ENCODE data around the gene IFNAR1.
A peak's percentile ranks its signal among the peaks of the same experiment; 100 is the strongest.
"Not testable (repeated sequence)": the region's sequence is repeated elsewhere in the genome, so short reads cannot be mapped to it uniquely, and the experiment has no call there.

The IFNAR1 gene

DNA sequence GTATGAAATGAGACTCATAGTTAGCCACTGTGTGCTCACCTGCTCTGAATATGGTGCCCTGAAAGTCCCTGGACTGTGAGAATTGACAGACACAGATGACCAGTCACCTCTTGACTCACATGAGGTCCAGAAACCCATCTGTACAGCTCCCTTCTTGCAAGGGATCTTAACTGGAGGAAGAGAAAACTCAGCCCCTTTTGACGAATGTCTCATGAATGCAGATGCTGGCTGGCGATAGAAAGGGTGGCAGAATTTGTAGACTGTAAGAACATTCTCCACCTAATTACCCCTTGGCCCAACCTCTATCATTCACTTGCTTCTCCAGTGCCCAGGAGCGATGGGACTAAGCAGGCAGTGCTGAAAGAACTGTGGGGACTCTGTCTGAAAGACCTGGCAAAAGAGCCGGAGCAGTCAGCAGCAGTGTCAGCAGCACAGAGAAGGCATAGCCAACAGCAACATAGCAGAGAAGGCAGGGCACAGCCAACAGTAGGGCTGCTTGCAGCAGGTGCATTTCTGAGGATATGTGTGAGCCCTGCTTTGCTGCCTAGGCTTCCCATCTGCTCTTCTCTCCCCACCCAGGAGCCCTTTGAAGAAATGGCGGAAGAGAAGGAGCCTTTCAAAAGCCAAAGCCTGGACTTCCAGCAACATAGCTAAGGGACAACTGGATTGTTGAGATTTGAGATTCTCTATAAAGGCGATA is 52.6 kb downstream of the IFNAR1 start:
- DNase-seq (ENCODE audit: low read depth in 2 of 2), result no peak

- no peak for DNase-seq (ENCODE audit: low read depth in 2 of 2)
These were observed 53.3 kb downstream of the IFNAR1 start for GRCh38 chr21:33378081-33378480.

DNA sequence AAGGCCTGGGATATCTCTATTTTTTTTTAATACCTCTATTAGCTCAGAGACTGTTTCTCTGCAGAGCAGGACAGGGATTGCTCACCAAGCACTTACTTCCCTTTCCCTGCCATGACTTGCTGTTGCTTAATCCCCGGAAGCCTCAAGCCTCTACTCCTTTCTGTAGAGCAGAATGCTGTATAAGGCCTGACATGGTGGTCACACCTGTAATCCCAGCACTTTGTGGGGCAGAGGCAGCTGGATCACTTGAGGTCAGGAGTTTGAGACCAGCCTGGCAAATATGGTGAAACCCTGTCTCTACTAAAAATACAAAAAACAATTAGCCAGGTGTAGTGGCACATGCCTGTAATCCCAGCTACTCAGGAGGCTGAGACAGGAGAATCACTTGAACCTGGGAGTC is 55.2 kb downstream of the IFNAR1 start:
- not testable (repeated sequence) for DNase-seq (ENCODE audit: low read depth in 2 of 2)

- DNase-seq (ENCODE audit: low read depth in 2 of 2), result peak; percentile 87 to 91
These were observed 55.8 kb downstream of the IFNAR1 start for GRCh38 chr21:33380483-33380998.

- not testable (repeated sequence) for DNase-seq (ENCODE audit: low read depth in 2 of 2)
These were observed 56.6 kb downstream of the IFNAR1 start for GRCh38 chr21:33381381-33381780.

DNA sequence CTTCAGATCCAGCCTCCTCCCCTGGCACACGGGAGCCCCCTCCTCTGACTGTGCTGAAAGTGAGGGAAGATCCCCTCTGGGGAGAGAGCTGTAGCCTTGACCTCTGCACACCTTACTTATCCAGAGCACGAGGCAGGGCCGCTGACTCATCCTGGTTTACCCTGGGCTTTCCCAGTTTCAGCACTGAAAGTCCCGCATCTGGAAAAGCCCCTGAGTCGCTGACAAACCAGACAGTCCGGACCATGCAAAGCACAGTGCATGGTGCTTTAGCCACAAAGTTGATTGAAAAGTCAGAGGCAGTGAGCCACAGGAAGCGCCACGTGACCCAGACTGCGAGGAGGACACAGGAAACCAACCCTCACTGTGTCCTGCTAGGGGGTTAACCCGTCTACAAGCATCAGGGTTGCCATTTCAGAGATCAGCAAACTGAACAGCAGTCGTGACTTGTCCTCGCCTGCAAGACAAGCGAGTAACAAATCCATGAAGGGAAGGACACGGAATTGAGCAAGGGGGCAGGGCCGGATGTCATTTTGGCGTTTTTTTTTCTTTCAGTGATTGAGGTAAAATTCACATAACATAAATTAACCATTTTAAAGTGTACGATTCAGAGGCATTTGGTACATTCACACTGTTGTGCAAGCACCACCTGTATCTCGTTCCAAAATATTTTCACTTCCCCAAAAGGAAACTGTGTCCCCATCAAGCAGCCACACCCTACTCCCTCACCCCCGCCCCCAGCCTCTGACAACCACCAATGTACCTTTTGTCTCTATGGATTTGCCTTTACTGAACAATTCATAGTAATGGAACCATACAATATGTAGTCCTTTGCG is 58.5 kb downstream of the IFNAR1 start:
- DNase-seq (ENCODE audit: low read depth in 2 of 2), result peak; percentile 67 to 75

GRCh38 chr21:33384841-33385331 is 60.1 kb downstream of the IFNAR1 start:
- no peak for DNase-seq (ENCODE audit: low read depth in 2 of 2)

- DNase-seq (ENCODE audit: low read depth in 2 of 2), result no peak
These were observed 61.5 kb downstream of the IFNAR1 start for GRCh38 chr21:33386222-33386784.

DNA sequence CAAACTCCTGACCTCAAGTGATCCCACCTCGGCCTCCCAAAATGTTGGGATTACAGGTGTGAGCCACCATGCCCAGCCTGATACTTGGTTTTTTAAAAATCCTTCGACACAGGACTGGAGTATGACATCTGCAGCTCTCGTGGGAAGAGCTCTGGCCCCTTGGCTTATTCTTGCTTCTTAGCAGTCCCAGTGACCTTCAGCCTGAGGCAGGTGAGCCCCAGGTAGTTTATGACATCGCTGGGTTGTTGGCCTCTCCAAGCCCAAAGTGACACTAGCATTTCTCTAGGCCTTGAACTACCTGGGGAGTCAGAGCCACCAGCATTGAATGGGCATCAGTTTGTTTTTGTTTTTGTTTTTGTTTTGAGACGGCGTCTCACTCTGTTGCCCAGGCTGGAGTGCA is 62.5 kb downstream of the IFNAR1 start:
- no peak for DNase-seq (ENCODE audit: low read depth in 2 of 2)

DNA sequence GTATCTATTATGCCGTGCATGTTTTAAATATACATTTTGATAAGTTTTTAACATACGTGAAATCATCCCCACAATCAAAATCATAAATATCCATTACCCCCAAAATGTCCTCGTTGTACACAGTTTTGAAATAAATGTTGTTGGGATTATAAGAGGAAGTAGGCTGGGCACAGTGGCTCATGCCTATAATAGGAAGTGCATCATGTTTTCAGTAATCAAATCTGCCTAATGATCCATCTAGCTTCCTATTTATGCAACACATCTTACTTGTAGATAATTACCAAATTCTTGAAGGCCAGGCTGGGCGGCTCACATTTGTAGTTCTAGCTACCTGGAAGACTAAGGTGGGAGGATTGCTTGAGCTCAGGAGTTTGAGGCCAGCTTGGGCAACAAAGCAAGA is 63.4 kb downstream of the IFNAR1 start:
- no peak for DNase-seq (ENCODE audit: low read depth in 2 of 2)

GRCh38 chr21:33390479-33390878 is 65.7 kb downstream of the IFNAR1 start:
- DNase-seq (ENCODE audit: low read depth in 2 of 2), result no peak

- no peak for DNase-seq (ENCODE audit: low read depth in 2 of 2)
These were observed 66.9 kb downstream of the IFNAR1 start for GRCh38 chr21:33391656-33392055.

- no peak for DNase-seq (ENCODE audit: low read depth in 2 of 2)
These were observed 67.7 kb downstream of the IFNAR1 start for GRCh38 chr21:33392284-33392985.

DNA sequence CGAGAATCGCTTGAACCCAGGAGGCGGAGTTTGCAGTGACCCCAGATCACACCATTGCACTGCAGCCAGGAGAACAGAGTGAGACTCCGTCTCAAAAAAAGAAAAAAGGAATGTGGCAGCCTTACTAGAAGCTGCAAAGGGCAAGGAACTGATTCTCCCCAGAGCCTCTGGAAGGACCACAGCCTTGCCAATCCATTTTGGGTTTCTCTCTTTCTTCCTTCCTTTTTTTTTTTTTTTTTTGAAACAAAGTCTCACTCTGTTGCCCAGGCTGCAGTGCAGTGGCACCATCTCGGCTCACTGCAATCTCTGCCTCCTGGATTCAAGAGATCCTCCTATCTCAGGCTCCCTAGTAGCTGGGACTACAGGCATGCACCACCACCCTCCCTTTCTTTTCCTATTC is 68.6 kb downstream of the IFNAR1 start:
- DNase-seq (ENCODE audit: low read depth in 2 of 2), result no peak

DNA sequence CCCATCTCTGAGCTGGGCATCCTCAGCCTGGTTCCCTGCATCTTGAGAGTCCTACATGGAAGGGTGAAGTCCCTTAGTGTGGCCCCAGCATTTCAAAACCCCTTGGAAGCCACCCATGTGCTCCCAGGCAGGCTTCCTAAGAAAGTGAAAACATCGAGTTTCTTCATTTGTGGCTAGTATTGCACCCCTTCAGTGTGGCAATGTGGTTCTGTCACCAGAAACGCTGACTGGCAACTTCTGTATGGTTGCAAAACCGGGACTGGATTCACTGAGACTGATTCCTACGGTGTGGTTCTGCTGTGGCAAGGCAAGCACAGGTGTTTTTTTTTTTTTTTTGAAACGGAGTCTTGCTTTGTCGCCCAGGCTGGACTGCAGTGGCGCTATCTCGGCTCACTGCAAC is 69.5 kb downstream of the IFNAR1 start:
- no peak for DNase-seq (ENCODE audit: low read depth in 2 of 2)

DNA sequence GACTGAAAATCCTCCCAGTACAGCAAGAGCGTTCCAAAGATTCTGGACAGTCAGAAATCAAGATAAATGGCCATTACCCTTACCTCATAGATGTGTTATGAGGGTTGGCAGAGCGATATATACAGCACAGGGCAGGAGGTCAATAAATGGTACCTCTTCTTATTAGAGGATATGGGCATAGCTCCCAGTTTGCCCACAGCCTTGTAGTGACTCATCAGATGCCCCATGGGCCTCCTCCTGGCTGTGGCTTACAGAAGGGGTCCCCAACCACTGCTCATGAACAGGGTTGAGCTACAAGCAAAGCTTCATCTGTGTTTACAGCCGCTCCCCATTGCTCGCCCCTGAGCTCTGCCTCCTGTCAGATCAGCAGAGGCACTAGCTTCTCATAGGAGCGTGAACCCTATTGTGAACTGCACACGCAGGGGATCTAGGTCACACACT is 71.1 kb downstream of the IFNAR1 start:
- DNase-seq (ENCODE audit: low read depth in 2 of 2), result no peak

DNA sequence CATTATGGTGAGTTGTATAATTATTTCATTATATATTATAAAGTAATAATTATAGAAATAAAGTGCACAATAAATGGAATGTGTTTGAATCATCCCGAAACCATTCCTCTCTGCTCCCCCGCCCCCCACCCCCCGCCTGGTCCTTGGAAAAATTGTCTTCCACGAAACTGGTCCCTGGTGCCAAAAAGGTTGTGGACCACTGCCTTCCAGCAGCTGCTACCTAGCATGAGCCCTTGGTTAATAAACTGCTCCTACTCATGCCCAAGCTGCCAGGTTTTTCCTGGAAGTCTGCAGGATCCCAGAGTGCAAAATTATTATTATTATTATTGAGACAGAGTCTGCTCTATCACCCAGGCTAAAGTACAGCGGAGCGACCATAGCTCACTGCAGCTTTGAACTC is 71.7 kb downstream of the IFNAR1 start:
- no peak for DNase-seq (ENCODE audit: low read depth in 2 of 2)

DNA sequence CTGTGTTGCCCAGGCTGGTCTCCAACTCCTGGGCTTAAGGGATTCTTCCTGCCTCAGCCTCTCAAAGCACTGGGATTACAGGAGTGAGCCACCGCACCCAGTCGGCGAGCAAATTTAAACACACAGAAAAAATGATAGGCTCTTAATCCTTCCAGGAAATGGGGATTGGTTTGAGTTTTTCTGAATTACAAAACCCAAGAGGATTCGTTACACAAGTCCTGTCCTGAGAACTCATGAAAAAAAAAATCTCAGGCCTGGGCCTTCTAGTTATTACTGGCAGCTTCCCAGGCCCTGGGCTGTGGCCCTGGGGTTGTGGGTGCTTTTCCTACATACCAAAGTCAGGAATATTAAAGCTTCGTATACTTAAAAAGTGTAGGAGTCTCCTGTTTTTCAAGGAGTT is 72.2 kb downstream of the IFNAR1 start:
- DNase-seq (ENCODE audit: low read depth in 2 of 2), result no peak

DNA sequence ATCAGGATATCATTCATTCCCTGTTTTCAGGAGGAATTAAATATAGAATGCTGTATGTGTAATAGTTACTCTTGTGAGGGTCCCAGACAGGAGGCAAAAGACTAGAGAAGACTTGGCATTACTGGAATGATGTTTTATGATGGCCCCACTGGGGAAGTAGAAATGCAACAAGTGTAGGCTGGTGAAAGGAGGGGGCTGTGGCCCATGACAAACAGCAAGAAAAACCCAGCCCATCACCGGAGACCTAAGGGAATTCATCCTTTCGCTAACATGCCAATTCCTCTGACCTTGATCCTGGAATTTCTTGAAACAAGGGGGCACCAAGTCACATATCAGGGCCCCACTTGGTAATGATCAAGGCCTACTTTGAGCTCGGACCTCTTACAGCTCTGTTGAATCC is 72.9 kb downstream of the IFNAR1 start:
- DNase-seq (ENCODE audit: low read depth in 2 of 2), result no peak

GRCh38 chr21:33398361-33398760 is 73.6 kb downstream of the IFNAR1 start:
- no peak for DNase-seq (ENCODE audit: low read depth in 2 of 2)

DNA sequence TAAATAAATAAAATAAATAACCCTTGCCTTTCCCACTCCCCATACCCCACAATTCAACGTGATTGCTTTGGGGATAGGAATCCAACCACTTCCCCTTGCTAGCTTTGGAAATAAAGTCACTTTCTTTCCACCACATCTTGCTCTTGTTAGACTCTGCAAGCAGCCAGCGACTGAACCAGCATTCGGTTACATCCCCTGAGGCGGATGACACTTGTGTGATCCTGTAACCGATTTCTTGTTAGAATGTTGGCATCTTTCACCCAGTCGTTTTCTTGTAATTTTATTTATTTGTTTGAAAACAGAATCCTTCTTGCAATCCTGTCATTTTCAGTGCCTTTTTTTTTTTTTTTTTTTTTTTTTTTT is 76.8 kb downstream of the IFNAR1 start:
- DNase-seq (ENCODE audit: low read depth in 2 of 2), result no peak
